AG09309 (cell line): ENCODE measurements around the gene NUDT17.

Source experiments
- DNase-seq: peaks from one replicate; pipeline ENCODE4 v3.0.0-alpha.2; 2010; ENCODE audit warnings: low read depth
- H3K4me3 ChIP-seq: 2 replicates; pipeline ENCODE4 v1.5.1; 2011; ENCODE audit warnings: mild to moderate bottlenecking, low read depth, low read length, moderate library complexity; ENCODE audit not compliant: control insufficient read depth
- CTCF ChIP-seq: IDR thresholded peaks from 2 replicates; pipeline ENCODE4 v1.5.1; 2011; ENCODE audit warnings: mild to moderate bottlenecking, low read depth, low read length, inconsistent platforms; ENCODE audit not compliant: insufficient read depth, control insufficient read depth; ENCODE audit errors: missing control alignments

NUDT17 gene

GRCh38 chr1:145845514-145846161 lies at the start of gene NUDT17:
Gene NUDT17, plus strand, starts transcription at chr1:145845630. Its CDS starts 11 bp downstream, at chr1:145845641.
- no peak for DNase-seq
- TF ChIP-seq CTCF = peak; percentile 97
- peak within 1 kb of the TSS; percentile 45 for H3K4me3 ChIP-seq

GRCh38 chr1:145796753-145797152 lies 48.7 kb upstream of the NUDT17 start:
- DNase-seq = no peak
- H3K4me3 ChIP-seq = no peak overlapping the region
- no peak for TF ChIP-seq CTCF

GRCh38 chr1:145799806-145800205 lies 45.6 kb upstream of the NUDT17 start:
- H3K4me3 ChIP-seq = no peak overlapping the region
- TF ChIP-seq CTCF = no peak
- DNase-seq = no peak

GRCh38 chr1:145804235-145805045 lies 41.0 kb upstream of the NUDT17 start:
- TF ChIP-seq CTCF = no peak
- H3K4me3 ChIP-seq = no peak overlapping the region
- no peak for DNase-seq

- no peak for TF ChIP-seq CTCF
- no peak for DNase-seq
- no peak overlapping the region for H3K4me3 ChIP-seq
Measured at GRCh38 chr1:145805057-145805456, 40.4 kb upstream of the NUDT17 start.

- DNase-seq = no peak
- no peak for TF ChIP-seq CTCF
- no peak overlapping the region for H3K4me3 ChIP-seq
Measured at GRCh38 chr1:145806408-145806807, 39.0 kb upstream of the NUDT17 start.
